ENCODE data around the gene QRICH1. TPM values are rescaled to one million over a fixed set of nuclear protein-coding genes. Genes with fewer than 3 reads are reported as not detected.

QRICH1 gene
- total RNA-seq, 4 donors from 2014 or later = 66.2 to 171 (median 81.8) TPM

DNA sequence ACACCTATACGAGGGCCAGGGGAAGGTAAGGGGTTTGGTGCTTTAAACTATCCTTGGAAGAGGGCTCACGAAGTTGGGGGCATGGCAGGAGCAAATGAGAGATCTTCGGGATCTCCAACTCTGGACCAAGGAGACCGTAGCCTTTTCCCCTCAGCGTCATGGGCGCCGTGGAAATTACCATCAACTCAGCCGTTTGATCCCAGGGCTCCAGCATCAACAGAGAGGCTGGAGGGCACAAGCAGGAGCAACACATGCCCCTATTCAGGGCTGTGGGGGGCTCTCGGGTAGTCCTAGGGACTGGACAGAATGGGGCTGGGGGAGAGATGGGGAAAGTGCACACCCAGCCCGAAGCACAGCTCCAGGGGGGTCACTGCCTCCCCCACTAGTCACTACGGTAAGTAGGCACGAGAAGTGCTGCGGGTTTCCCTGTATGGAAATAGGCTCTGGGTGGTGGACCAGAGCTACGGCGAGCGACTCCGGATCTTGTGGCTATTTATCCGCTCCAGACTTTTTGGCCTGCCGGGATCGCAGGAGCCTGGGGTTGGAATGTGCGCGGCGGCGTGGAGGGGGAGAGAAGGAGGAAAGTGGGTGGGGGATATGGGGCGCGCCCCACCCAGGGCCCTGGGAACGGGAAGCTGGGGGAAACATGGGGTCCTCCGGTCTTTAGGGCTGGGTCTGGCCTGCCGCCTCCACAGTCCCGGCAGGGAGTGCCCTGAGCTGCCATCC, 39.5 kb upstream of the QRICH1 start:
- Histone ChIP-seq H3K4me1 (peaks cover 0 to 51% (median 27%) of the 10 kb centered on the region in 3 donors), H3K27me3 (peaks cover 9% of the 10 kb centered on the region), H3K4me3 (peak overlapping the region; percentile 78 to 92), H3K27ac (peak overlapping the region; percentile 68 to 95 (median 90)), H3K9me3 (no peaks in the 10 kb centered on the region), H3K36me3 (peaks cover 0 to 32% of the 10 kb centered on the region in 2 donors)
- 0% methylated on average over 2 to 3 of the region's 30 CpGs for WGBS, 2 donors (ENCODE audit: low coverage in 1 of 2)
- TF ChIP-seq EP300 (IDR thresholded peaks at IDR 0.05) (no peak), POLR2AphosphoS5 (IDR thresholded peaks at IDR 0.05) (no peak), POLR2A (IDR thresholded peaks at IDR 0.05) (no peak)
- TF ChIP-seq, protein P1, sequence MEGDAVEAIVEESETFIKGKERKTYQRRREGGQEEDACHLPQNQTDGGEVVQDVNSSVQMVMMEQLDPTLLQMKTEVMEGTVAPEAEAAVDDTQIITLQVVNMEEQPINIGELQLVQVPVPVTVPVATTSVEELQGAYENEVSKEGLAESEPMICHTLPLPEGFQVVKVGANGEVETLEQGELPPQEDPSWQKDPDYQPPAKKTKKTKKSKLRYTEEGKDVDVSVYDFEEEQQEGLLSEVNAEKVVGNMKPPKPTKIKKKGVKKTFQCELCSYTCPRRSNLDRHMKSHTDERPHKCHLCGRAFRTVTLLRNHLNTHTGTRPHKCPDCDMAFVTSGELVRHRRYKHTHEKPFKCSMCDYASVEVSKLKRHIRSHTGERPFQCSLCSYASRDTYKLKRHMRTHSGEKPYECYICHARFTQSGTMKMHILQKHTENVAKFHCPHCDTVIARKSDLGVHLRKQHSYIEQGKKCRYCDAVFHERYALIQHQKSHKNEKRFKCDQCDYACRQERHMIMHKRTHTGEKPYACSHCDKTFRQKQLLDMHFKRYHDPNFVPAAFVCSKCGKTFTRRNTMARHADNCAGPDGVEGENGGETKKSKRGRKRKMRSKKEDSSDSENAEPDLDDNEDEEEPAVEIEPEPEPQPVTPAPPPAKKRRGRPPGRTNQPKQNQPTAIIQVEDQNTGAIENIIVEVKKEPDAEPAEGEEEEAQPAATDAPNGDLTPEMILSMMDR (IDR thresholded peaks at IDR 0.05) = no peak
- ATAC-seq = peak; percentile 89

DNA sequence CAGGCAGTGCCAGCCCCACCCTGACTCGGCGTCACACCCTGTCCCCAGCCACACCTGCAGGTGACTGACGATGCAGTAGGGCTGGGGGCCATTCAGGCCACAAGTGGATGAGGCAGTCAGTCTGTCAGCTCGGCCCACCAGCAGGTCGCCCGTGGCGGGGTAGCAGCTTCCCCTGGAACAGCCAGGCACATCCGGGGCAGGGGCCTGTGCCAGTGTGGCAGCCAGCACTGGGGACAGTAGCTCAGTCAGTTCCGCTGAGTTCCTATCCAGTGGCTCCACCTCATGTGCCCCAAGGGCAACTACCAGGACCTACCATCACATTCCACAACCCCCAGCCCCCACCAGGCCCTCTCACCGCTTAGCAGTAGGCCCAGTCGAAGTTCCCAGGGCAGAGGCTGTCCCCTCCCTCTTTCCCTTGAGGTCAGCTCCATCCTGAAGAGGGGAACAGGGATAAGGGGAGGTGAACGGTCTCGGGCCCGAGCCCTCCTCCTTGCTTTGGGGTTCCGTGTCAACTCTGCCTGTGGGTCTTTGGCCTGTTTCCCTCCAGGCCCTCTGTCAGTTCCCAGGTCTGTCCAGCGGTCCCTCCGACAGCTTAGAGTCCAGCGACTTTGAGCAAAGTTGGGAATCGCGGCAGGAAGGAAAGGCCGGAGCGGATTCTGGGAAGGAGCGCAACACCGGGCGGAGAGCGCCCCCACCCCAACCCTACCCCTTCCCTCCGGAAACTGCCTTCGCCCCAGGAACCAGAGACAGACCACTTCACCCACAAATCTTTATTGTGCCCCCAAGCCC, 38.8 kb upstream of the QRICH1 start, which contains the start of gene LAMB2:
Gene LAMB2 (minus strand): TSS at position 614 of the 789 bp plus-strand sequence. CDS start 183 bp downstream, at position 431.
- TF ChIP-seq POLR2A (IDR thresholded peaks at IDR 0.05) (peak; percentile 2 to 43), EP300 (IDR thresholded peaks at IDR 0.05) (no peak), POLR2AphosphoS5 (IDR thresholded peaks at IDR 0.05) (peak; percentile 53)
- TF ChIP-seq, protein P1 (IDR thresholded peaks at IDR 0.05) = peak in 2 of 4 experiments; percentile 6 to 22
- peak within 1 kb of the TSS; percentile 78 to 92 for H3K4me3 ChIP-seq
- 0% methylated on average over 7 of the region's 28 CpGs; no CpG with 5 or more reads in 1 of the 2 donors for WGBS, 2 donors (ENCODE audit: low coverage in 1 of 2)
- peaks cover 0 to 39% of the 10 kb centered on the region in 2 donors for H3K36me3 ChIP-seq
- peaks cover 2% of the 10 kb centered on the region for H3K27me3 ChIP-seq
- peak; percentile 85 for ATAC-seq
- H3K4me1 ChIP-seq = peaks cover 0 to 51% (median 27%) of the 10 kb centered on the region in 3 donors
- no peaks in the 10 kb centered on the region for H3K9me3 ChIP-seq
- H3K27ac ChIP-seq = peak within 1 kb of the TSS; percentile 68 to 95 (median 90)

DNA sequence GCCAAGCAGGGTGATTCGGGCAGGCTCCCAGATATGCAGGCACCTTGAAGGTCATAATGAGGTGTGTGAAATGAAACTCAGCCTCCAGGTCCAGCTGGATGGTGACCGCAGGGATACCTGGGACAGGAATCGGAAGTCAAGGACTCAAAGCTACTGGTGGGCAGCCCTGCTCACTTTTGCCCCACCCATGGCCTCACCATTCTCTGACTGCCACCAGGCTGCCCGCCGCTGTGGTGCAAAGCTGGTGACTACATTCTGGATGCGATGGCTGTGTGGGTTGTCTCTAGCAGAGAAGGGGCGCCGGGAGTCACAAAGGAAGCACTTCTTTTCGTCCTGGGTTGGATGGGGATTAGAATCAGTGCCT, 38.2 kb upstream of the QRICH1 start:
- Histone ChIP-seq H3K4me1 (peaks cover 0 to 51% (median 27%) of the 10 kb centered on the region in 3 donors), H3K36me3 (peaks cover 0 to 45% of the 10 kb centered on the region in 2 donors), H3K9me3 (no peaks in the 10 kb centered on the region), H3K27me3 (no peaks in the 10 kb centered on the region), H3K27ac (peak overlapping the region; percentile 68 to 95 (median 90)), H3K4me3 (peak overlapping the region; percentile 78 to 92)
- no peak for TF ChIP-seq POLR2A (IDR thresholded peaks at IDR 0.05)
- TF ChIP-seq POLR2AphosphoS5 (IDR thresholded peaks at IDR 0.05) = no peak
- TF ChIP-seq, protein P1 (IDR thresholded peaks at IDR 0.05) = no peak
- TF ChIP-seq EP300 (IDR thresholded peaks at IDR 0.05) = no peak
- no peak for ATAC-seq
- WGBS, 2 donors (ENCODE audit: low coverage in 1 of 2) = 34% methylated on average over 3 of the region's 9 CpGs; no CpG with 5 or more reads in 1 of the 2 donors

DNA sequence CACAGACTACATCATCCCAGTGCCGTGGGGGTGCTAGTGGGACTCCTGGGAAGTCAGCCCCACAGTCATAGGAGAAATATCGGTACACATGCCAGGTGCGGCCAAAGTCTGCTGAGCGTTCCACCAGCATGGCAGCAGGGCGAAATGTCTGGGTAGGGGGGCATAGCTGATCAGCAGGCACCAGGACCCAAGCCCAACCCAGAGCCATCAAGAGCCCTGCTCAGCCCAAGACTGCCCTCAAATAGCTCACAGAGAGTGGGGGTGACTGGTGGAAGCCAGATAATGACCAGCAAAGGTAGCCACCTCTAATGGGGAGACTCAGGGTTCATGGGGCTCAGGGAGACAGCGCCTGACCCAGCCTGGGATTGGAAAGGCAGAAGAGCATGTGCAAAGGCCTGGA, 37.7 kb upstream of the QRICH1 start:
- H3K9me3 ChIP-seq = no peaks in the 10 kb centered on the region
- 91% methylated on average over 3 of the region's 6 CpGs; no CpG with 5 or more reads in 1 of the 2 donors for WGBS, 2 donors (ENCODE audit: low coverage in 1 of 2)
- H3K4me1 ChIP-seq = peaks cover 0 to 51% (median 27%) of the 10 kb centered on the region in 3 donors
- H3K36me3 ChIP-seq = peaks cover 0 to 50% of the 10 kb centered on the region in 2 donors
- TF ChIP-seq POLR2AphosphoS5 (IDR thresholded peaks at IDR 0.05) (no peak), EP300 (IDR thresholded peaks at IDR 0.05) (no peak), POLR2A (IDR thresholded peaks at IDR 0.05) (no peak)
- TF ChIP-seq, protein P1 (IDR thresholded peaks at IDR 0.05) = no peak
- no peaks in the 10 kb centered on the region for H3K27me3 ChIP-seq
- peak overlapping the region; percentile 78 to 92 for H3K4me3 ChIP-seq
- H3K27ac ChIP-seq = peak overlapping the region in 3 of 4 donors; percentile 90 to 95 (median 91)
- no peak for ATAC-seq

All from gastroesophageal sphincter (tissue), 4 donors.